A549 (cell line): Measurements from ENCODE around the gene ATAT1. TPM values are rescaled to one million over a fixed set of nuclear protein-coding genes. Genes with fewer than 3 reads are reported as not detected.

Experiments used
- ATAC-seq, 2 experiments: fragments of 200-7000 bp in 1 of 2; fragments of >200 bp in 1 of 2; cut with Nextera tagmentation in 1 of 2; cut with Tn5 transposase in 1 of 2; 3 replicates each; pipeline versions ENCODE4 v1.8.0 to v1.9.1; 2018 to 2020; ENCODE audit warnings: mild to moderate bottlenecking in 1 of 2, moderate library complexity in 1 of 2
- CTCF ChIA-PET: fragments of 300-600 bp; sonication (Branson Sonifier 250); formaldehyde crosslinking; extraction: SDS; loops from one replicate; lab custom pipeline; 2021; ENCODE audit warnings: antibody characterized with exemption, inconsistent platforms; lab: Yijun Ruan, JAX
- POLR2A ChIA-PET: fragments of 350-600 bp; formaldehyde crosslinking; extraction: SDS; loops from one replicate; lab custom pipeline; 2021; ENCODE audit warnings: antibody characterized with exemption, inconsistent platforms; lab: Yijun Ruan, JAX
- DNase-seq, 2 experiments: peaks; one replicate each; pipeline versions ENCODE4 v3.0.0 to v3.0.0-alpha.2; 2011 to 2016; ENCODE audit warnings: low read depth in 1 of 2, low spot score in 1 of 2
- FAIRE-seq: peaks from 2 replicates; lab custom pipeline; 2011; peaks lifted over from hg19 to GRCh38; lab: Jason Lieb, UNC
- H3K27ac ChIP-seq, 2 experiments: fragments of >200 bp; sonication (Bioruptor Twin); formaldehyde crosslinking; 3 replicates each; pipeline ENCODE4 v1.5.1; 2016 to 2017
- H3K4me1 ChIP-seq: fragments of >200 bp; sonication (Bioruptor Twin); formaldehyde crosslinking; 3 replicates; pipeline ENCODE4 v1.6.1; 2016
- H3K4me2 ChIP-seq: fragments of >200 bp; sonication (Bioruptor Twin); formaldehyde crosslinking; 3 replicates; pipeline ENCODE4 v1.6.1; 2016
- H3K4me3 ChIP-seq: fragments of >200 bp; sonication (Bioruptor Twin); formaldehyde crosslinking; 3 replicates; pipeline ENCODE4 v1.5.1; 2016
- H3K9me3 ChIP-seq: fragments of >200 bp; sonication (Bioruptor Twin); formaldehyde crosslinking; 3 replicates; pipeline ENCODE4 v1.6.1; 2016
- CBX2 ChIP-seq: fragments of 200-600 bp; sonication (generic); IDR thresholded peaks from 2 replicates; pipeline ENCODE4 v1.6.1; 2016; ENCODE audit warnings: low read depth, mild to moderate bottlenecking, borderline replicate concordance
- CHD2 ChIP-seq: fragments of 150-350 bp; IDR thresholded peaks from 2 replicates; pipeline ENCODE4 v1.6.1; 2014; ENCODE audit warnings: low read length; ENCODE audit not compliant: partially characterized antibody
- CHD4 ChIP-seq: fragments of 200-600 bp; sonication (generic); IDR thresholded peaks from 2 replicates; pipeline ENCODE4 v1.6.1; 2016; ENCODE audit warnings: antibody characterized with exemption, mild to moderate bottlenecking, borderline replicate concordance
- EHMT2 ChIP-seq: fragments of 200-600 bp; sonication (generic); IDR thresholded peaks from 2 replicates; pipeline ENCODE4 v1.6.1; 2016; ENCODE audit warnings: antibody characterized with exemption, low read depth, mild to moderate bottlenecking, moderate library complexity
- FOXS1 ChIP-seq: fragments of 250-450 bp; sonication (Bioruptor Pico); IDR thresholded peaks from 2 replicates; pipeline ENCODE4 v1.5.0; 2020; ENCODE audit warnings: mild to moderate bottlenecking, moderate library complexity
- HEYL ChIP-seq: fragments of 250-450 bp; sonication (Bioruptor Pico); IDR thresholded peaks from 2 replicates; pipeline ENCODE4 v1.8.0; 2021; ENCODE audit warnings: mild to moderate bottlenecking, moderate library complexity
- HOXB5 ChIP-seq: fragments of 250-450 bp; sonication (Bioruptor Pico); IDR thresholded peaks from 2 replicates; pipeline ENCODE4 v1.5.0; 2020; ENCODE audit warnings: mild to moderate bottlenecking, moderate library complexity
- KDM1A ChIP-seq: fragments of 200-600 bp; sonication (generic); IDR thresholded peaks from 2 replicates; pipeline ENCODE4 v1.6.1; 2016; ENCODE audit warnings: low read depth, mild to moderate bottlenecking
- NFE2L2 ChIP-seq: fragments of 150-350 bp; conservative IDR thresholded peaks from 2 replicates; pipeline ENCODE4 v1.6.1; 2014; ENCODE audit warnings: low read length
- NPAS2 ChIP-seq: fragments of 250-450 bp; sonication (Bioruptor Pico); IDR thresholded peaks from 2 replicates; pipeline ENCODE4 v1.8.0; 2022; ENCODE audit warnings: mild to moderate bottlenecking, moderate library complexity, borderline replicate concordance
- PHF8 ChIP-seq: fragments of 200-600 bp; sonication (generic); IDR thresholded peaks from 2 replicates; pipeline ENCODE4 v1.6.1; 2016; ENCODE audit warnings: low read depth, mild to moderate bottlenecking, antibody characterized with exemption, moderate library complexity, borderline replicate concordance
- POLR2A ChIP-seq: IDR thresholded peaks from 2 replicates; pipeline ENCODE4 v1.6.1; 2012; ENCODE audit warnings: mild to moderate bottlenecking, low read length
- RAD21 ChIP-seq, 2 experiments: fragments of >200 bp in 1 of 2; sonication (Bioruptor Twin) in 1 of 2; formaldehyde crosslinking in 1 of 2; IDR thresholded peaks in 1 of 2; conservative IDR thresholded peaks in 1 of 2; 2 replicates in 1 of 2; 3 replicates in 1 of 2; pipeline ENCODE4 v1.6.1; 2012 to 2018; ENCODE audit warnings: inconsistent platforms in 1 of 2
- RFX5 ChIP-seq: fragments of 450-650 bp; IDR thresholded peaks from 2 replicates; pipeline ENCODE4 v1.7.1; 2014; ENCODE audit warnings: antibody characterized with exemption, mild to moderate bottlenecking, moderate library complexity
- SMC3 ChIP-seq: fragments of >200 bp; sonication (Bioruptor Twin); formaldehyde crosslinking; IDR thresholded peaks from 3 replicates; pipeline ENCODE4 v1.6.1; 2018; ENCODE audit warnings: inconsistent platforms
- SREBF2 ChIP-seq: fragments of 450-650 bp; IDR thresholded peaks from 2 replicates; pipeline ENCODE4 v1.6.1; 2014; ENCODE audit warnings: mild to moderate bottlenecking, moderate library complexity
- ZC3H11A ChIP-seq: fragments of 450-650 bp; IDR thresholded peaks from 2 replicates; pipeline ENCODE4 v1.6.1; 2014; ENCODE audit warnings: antibody characterized with exemption, mild to moderate bottlenecking
- whole genome bisulfite sequencing: methylation state at CpG from one replicate; pipeline ENCODE4 v1.1.6; 2017; ENCODE audit errors: missing lambda C conversion rate; 5-methylcytosine and 5-hydroxymethylcytosine counted together
- polyA plus RNA-seq, 4 experiments: library from polyadenylated mRNA; depleted of rRNA in 3 of 4; stranded (reverse); fragments of >200 nt; fragmentation: RNase III in 1 of 4; extraction: RNeasy Plus Mini Kit Qiagen cat#74134 plus additional on column Dnase treatment in 1 of 4; gene quantifications; 2 replicates in 3 of 4; 3 replicates in 1 of 4; pipeline ENCODE4 v1.2.3, GENCODE V29; 2011 to 2017
- TF ChIP-seq, protein P1 (sequence below): fragments of >200 bp; sonication (Bioruptor Twin); formaldehyde crosslinking; IDR thresholded peaks from 2 replicates; pipeline ENCODE4 v1.6.1; 2016
- TF ChIP-seq, protein P2 (sequence below): IDR thresholded peaks from 2 replicates; pipeline ENCODE4 v1.6.1; 2012
- TF ChIP-seq, protein P3 (sequence below): IDR thresholded peaks from 2 replicates; pipeline ENCODE4 v1.6.1; 2012; ENCODE audit warnings: low read depth, borderline replicate concordance
- TF ChIP-seq, protein P4 (sequence below): fragments of >200 bp; sonication (Bioruptor Twin); formaldehyde crosslinking; IDR thresholded peaks from 3 replicates; pipeline ENCODE4 v1.6.1; 2016
- TF ChIP-seq, protein P5 (sequence below): IDR thresholded peaks from 2 replicates; pipeline ENCODE4 v1.6.1; 2012

The ATAT1 gene
- polyA plus RNA-seq, 2 of the 4 experiments (the other 2 are of a cell fraction): 7.4 to 8.6 TPM

DNA sequence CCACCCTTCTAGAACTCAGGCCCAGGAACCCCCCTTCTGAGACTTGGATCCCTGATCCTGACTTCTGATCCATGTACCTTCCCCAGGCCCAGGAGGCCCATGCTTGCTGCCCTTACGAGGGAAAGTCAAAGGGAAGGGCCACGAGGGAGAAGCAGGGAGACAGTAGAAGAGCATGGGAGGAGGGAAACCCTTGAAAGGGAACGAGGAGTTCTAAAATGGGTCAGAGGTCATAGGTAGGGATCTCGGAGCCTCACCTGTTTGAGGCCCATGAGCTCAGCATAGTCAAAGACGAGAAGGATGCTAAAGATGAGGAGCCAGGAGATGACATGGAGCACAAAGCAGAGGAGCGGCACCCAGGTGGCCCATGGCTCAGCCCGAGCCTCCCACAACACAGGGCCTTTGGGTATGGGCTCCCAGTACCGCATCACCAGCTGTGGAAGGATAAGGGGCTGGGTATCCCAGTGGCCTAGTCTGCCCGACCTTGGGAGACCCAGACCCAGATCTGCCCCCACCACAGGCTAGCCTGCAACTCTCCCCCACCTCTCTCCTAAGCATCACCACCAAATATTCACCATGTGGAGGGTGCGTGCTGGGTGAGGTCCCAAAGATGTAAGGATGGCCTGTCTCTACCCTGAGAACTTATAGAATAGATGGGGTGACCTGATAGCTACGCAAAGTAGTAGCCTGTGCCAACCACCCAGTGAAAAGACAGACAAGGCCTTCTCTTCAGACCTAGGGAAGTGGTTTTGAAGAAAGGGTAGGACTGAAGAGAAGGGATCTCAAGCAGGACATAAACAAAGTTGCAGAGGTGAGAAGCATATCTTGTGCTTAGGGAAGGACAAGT lies 62.6 kb downstream of the ATAT1 start:
- POLR2A ChIA-PET: interaction anchor here (0.5 to 2.2 kb wide), 2 partner anchors 14 to 32 kb away, joined by 6 to 12 read pairs; partner anchors contain the start of gene TUBB
- DNase-seq (no peak), FAIRE-seq (no peak), ATAC-seq (no peak)
- CTCF ChIA-PET: interaction anchor here (0.6 to 6.9 kb wide), 6 partner anchors 11 to 158 kb away, joined by 3 to 84 read pairs (median 4); partner anchors contain the start of gene MDC1
- Histone ChIP-seq H3K4me2 (peak overlapping the region; percentile 88; the same call in 2 of the 3 replicates), H3K9me3 (no peaks in the 10 kb centered on the region), H3K27ac (peak overlapping the region in 1 of 2 experiments; percentile 99; a peak in 2 of 6 replicates), H3K4me1 (peaks cover 47% of the 10 kb centered on the region), H3K4me3 (no peak overlapping the region)
- WGBS: 84% methylated on average over 10 of the region's 11 CpGs
- TF ChIP-seq CHD4 (no peak), SMC3 (no peak)

DNA sequence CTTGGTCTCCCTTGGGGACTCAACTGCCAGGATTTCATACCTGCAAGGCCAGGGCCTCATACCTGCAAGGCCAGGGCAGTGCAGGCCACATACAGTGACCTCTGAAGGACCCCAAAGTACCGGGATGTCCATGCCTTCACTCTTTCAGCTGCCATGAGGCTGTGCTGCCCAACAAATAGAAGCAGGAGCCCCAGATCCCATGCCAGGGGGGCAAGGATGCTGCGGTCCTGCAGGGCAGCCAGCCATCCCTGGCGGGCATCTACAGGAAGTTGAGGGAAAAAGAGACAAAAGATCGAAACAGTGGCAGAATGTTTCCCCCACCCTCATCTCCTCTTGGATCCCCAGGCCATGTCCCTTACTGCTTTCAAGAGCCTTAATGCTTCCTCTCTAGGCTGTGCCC lies 63.3 kb downstream of the ATAT1 start:
- Histone ChIP-seq H3K9me3 (no peaks in the 10 kb centered on the region), H3K4me2 (peak overlapping the region; percentile 88), H3K27ac (peak overlapping the region; percentile 90 to 94; a peak in 4 of 6 replicates), H3K4me3 (peak overlapping the region; percentile 56), H3K4me1 (peaks cover 45% of the 10 kb centered on the region)
- ChIA-PET POLR2A (interaction anchor here (1.4 to 1.5 kb wide), 3 partner anchors 27 to 54 kb away, joined by 4 to 7 read pairs (median 6); partner anchors contain the start of genes IER3 and MDC1), CTCF (interaction anchor here (0.6 to 6.9 kb wide), 4 partner anchors 12 to 132 kb away, joined by 3 to 84 read pairs (median 25); no protein-coding TSS in a partner anchor)
- no peak for TF ChIP-seq EHMT2
- TF ChIP-seq, protein P1, sequence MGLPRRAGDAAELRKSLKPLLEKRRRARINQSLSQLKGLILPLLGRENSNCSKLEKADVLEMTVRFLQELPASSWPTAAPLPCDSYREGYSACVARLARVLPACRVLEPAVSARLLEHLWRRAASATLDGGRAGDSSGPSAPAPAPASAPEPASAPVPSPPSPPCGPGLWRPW: no peak
- no peak for TF ChIP-seq KDM1A
- TF ChIP-seq CHD2: no peak
- no peak for TF ChIP-seq NPAS2
- TF ChIP-seq, protein P2, sequence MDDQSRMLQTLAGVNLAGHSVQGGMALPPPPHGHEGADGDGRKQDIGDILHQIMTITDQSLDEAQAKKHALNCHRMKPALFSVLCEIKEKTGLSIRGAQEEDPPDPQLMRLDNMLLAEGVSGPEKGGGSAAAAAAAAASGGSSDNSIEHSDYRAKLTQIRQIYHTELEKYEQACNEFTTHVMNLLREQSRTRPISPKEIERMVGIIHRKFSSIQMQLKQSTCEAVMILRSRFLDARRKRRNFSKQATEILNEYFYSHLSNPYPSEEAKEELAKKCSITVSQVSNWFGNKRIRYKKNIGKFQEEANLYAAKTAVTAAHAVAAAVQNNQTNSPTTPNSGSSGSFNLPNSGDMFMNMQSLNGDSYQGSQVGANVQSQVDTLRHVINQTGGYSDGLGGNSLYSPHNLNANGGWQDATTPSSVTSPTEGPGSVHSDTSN: no peak
- no peak for TF ChIP-seq HOXB5
- no peak for TF ChIP-seq POLR2A
- TF ChIP-seq FOXS1 (CRISPR knock-in tag): no peak
- TF ChIP-seq RFX5: no peak
- WGBS: 51% methylated on average over 4 of the region's 4 CpGs
- DNase-seq: no peak
- no peak for ATAC-seq
- FAIRE-seq: no peak

DNA sequence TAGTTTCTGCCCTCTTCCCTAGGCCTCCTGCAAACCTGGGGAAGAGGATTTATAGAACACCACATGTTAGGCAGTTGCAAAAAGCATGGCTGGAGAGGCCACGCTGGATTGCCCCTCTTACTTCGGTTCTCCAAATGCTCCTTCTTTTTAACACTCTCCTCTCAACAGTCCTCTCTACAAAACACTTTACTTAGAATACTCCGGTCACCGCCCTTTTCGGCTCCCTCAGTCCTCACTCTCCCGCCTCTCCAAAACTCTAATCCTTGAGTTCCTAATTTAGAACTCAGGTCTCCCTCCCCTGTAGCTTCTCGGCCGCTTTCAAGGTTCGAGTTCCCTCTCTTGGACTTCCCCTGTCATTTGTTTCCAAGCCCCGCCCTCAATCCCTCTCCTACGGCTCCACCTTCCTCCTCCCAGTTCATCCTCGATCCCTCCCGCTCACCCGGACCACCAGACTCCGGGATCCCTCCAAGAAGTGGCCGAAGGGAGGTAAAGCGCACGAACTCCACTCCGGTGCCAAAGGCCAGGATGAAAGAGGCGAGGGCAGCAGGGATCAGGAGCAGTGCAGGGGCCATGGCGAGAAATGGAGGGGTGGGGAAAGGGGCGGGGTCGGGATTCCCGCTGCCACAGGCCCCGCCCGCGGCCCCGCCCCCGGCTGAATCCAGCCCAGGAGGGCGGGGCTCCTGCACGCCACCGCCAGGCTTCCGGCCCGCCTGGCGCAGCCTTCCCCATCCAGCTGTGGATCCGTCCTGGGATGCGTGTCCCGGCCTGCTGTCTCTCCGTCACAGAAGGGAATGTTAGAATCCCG lies 63.9 kb downstream of the ATAT1 start, which contains the start of gene NRM:
Gene NRM, minus strand, starts transcription at position 582 of the 805 bp plus-strand sequence. Its CDS starts 10 bp downstream, at position 572.
- H3K4me2 ChIP-seq: peak within 1 kb of the TSS; percentile 88
- FAIRE-seq (no peak), DNase-seq (peak; percentile 60 to 73), ATAC-seq (peak; percentile 62 to 69)
- H3K27ac ChIP-seq: peak within 1 kb of the TSS; percentile 90 to 94
- WGBS: 3% methylated on average over 20 of the region's 40 CpGs
- ChIA-PET POLR2A (interaction anchor here (1.1 to 1.5 kb wide), 4 partner anchors 17 to 54 kb away, joined by 4 to 7 read pairs (median 5); partner anchors contain the start of genes IER3 and MDC1), CTCF (interaction anchor here (0.7 to 6.9 kb wide), 4 partner anchors 13 to 41 kb away, joined by 3 to 84 read pairs (median 25); no protein-coding TSS in a partner anchor)
- no peaks in the 10 kb centered on the region for H3K9me3 ChIP-seq
- peaks cover 45% of the 10 kb centered on the region for H3K4me1 ChIP-seq
- TF ChIP-seq, protein P3, sequence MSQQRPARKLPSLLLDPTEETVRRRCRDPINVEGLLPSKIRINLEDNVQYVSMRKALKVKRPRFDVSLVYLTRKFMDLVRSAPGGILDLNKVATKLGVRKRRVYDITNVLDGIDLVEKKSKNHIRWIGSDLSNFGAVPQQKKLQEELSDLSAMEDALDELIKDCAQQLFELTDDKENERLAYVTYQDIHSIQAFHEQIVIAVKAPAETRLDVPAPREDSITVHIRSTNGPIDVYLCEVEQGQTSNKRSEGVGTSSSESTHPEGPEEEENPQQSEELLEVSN: 0 out of 2 replicates have a peak, but pooled peaks have one; percentile 30
- no peak for TF ChIP-seq NFE2L2
- TF ChIP-seq, protein P4, sequence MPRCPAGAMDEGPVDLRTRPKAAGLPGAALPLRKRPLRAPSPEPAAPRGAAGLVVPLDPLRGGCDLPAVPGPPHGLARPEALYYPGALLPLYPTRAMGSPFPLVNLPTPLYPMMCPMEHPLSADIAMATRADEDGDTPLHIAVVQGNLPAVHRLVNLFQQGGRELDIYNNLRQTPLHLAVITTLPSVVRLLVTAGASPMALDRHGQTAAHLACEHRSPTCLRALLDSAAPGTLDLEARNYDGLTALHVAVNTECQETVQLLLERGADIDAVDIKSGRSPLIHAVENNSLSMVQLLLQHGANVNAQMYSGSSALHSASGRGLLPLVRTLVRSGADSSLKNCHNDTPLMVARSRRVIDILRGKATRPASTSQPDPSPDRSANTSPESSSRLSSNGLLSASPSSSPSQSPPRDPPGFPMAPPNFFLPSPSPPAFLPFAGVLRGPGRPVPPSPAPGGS: no peak
- no peak for TF ChIP-seq RFX5
- no peak for TF ChIP-seq CBX2
- no peak for TF ChIP-seq RAD21 (conservative IDR thresholded peaks at IDR 0.05 in 1 of 2, IDR thresholded peaks at IDR 0.05 in 1 of 2)
- TF ChIP-seq ZC3H11A: no peak
- 0 out of 2 replicates have a peak, but pooled peaks have one; percentile 26 for TF ChIP-seq PHF8
- TF ChIP-seq, protein P2: no peak
- TF ChIP-seq, protein P5, sequence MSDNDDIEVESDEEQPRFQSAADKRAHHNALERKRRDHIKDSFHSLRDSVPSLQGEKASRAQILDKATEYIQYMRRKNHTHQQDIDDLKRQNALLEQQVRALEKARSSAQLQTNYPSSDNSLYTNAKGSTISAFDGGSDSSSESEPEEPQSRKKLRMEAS: peak; percentile 24; the same call in 1 of the 2 replicates
- TF ChIP-seq SREBF2: no peak
- peak; percentile 62 for TF ChIP-seq POLR2A
- no peak for TF ChIP-seq HEYL (CRISPR knock-in tag)
- peak within 1 kb of the TSS; percentile 56 for H3K4me3 ChIP-seq
